ENCODE measurements around the gene CEP57L1.

DNA sequence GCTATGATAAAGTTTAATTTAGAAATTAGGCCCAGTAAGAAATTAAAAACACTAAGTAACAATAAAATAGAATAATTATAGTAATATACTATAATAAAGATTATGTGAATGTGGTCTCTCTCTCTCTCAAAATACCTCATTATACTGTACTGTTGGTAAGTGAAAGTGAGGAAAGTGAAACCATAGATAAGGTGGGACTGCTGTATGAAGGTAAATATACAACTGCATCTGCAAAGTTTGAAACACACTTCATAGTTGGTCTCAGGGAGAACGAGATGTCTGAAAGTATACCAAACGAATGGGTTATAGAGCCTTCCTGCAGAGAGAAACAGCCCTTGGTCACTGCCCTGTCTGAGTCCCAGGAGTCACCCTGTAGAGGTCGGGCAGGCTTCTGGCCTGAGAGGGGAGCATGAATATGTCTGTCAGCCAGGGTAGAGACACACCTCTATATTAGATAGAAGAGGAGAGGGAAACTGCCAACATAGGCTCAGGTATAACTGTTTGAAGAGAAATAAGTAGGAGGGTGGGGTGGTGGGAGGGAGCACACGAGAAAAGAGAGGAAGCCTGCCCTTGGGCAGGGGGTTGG, 32.4 kb upstream of the CEP57L1 start:
- TF ChIP-seq CTCF (conservative IDR thresholded peaks at IDR 0.05; ENCODE audit: low read depth, low read length), result no peak
- TF ChIP-seq EZH2 (IDR thresholded peaks at IDR 0.05; ENCODE audit: low read length, unreplicated experiment), result no peak
- TF ChIP-seq EZH2phosphoT487 (IDR thresholded peaks at IDR 0.05; ENCODE audit: borderline replicate concordance, low read length), result no peak
